Naive thymus-derived CD8-positive, alpha-beta T cell (primary cell): ENCODE results near the gene INSM1. TPM values are rescaled to one million over a fixed set of nuclear protein-coding genes. Genes with fewer than 3 reads are reported as not detected.

Experiments used
- ATAC-seq, 2 donors: fragments of 150-1000 bp; cut with Tn5 transposase in 1 of 2; sonication (Bioruptor Pico), chemical (Tn5 transposase) in 1 of 2; 1 replicate in 1 of 2; 2 replicates in 1 of 2; pipeline ENCODE4 v1.10.0; 2021; ENCODE audit warnings: mild to moderate bottlenecking in 2 of 2, moderate library complexity in 2 of 2
- POLR2A ChIA-PET: fragments of 350-600 bp; sonication (Branson Sonifier 250); formaldehyde crosslinking; loops from one replicate; lab custom pipeline; 2021; ENCODE audit warnings: antibody characterized with exemption; lab: Charles Lee
- DNase-seq, 10 donors: peaks; one replicate each; pipeline versions ENCODE4 v3.0.0 to v3.0.0-alpha.2; 2020 to 2022
- H3K27ac Mint-ChIP-seq, 10 donors: one replicate each; pipeline ENCODE4 v1.8.0; 2020 to 2022; ENCODE audit warnings: mild to moderate bottlenecking in 10 of 10, mixed read lengths in 10 of 10, moderate library complexity in 4 of 10, inconsistent platforms in 1 of 10
- H3K27me3 Mint-ChIP-seq, 5 donors: one replicate each; pipeline ENCODE4 v1.8.0; 2021 to 2022; ENCODE audit warnings: mixed read lengths in 5 of 5
- H3K36me3 Mint-ChIP-seq, 3 donors: one replicate each; pipeline ENCODE4 v1.8.0; 2020 to 2022; ENCODE audit warnings: mixed read lengths in 3 of 3, mild to moderate bottlenecking in 2 of 3, inconsistent platforms in 1 of 3
- H3K4me1 Mint-ChIP-seq, 4 donors: one replicate each; pipeline ENCODE4 v1.8.0; 2021 to 2022; ENCODE audit warnings: mixed read lengths in 4 of 4
- H3K4me3 Mint-ChIP-seq, 10 donors: one replicate each; pipeline ENCODE4 v1.8.0; 2020 to 2022; ENCODE audit warnings: mild to moderate bottlenecking in 10 of 10, mixed read lengths in 10 of 10, moderate library complexity in 6 of 10, inconsistent platforms in 1 of 10
- H3K9me3 Mint-ChIP-seq, 9 donors: one replicate each; pipeline ENCODE4 v1.8.0; 2020 to 2022; ENCODE audit warnings: mixed read lengths in 9 of 9, mild to moderate bottlenecking in 3 of 9, inconsistent platforms in 1 of 9, moderate library complexity in 1 of 9
- polyA plus RNA-seq, 3 donors: library from polyadenylated mRNA; unstranded; fragments of 300-500 nt; fragmentation: Illumina TruSeq; gene quantifications; one replicate each; pipeline ENCODE4 v1.2.3, GENCODE V29; 2021
- total RNA-seq, 8 experiments: library from RNA in 2 of 8; stranded (reverse) in 2 of 8; gene quantifications; one replicate each; pipeline ENCODE4 v1.2.3 and lab custom pipeline; 2021 to 2026

Gene INSM1
- total and polyA plus RNA-seq, 5 experiments from 2014 or later: not detected

DNA sequence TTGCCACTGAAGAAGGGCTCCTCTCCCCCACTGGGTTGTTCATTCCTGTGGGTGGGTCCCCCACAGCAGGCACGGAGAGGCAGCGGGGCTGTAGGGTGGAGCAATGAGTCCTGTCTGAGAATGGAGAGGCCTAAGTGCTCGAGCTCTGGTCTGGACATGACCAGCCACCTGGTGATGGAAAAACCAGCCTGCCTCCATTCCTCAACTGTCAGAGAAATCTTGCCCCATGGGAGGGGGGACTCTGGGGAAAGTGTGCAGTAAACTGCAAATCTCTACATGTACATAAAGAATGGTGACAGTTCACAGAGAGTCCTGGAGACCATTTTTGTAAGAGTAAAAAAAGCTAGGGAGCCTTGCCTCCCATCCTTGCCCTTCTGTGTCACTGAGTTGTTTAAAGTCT lies 34.1 kb downstream of the INSM1 start:
- H3K27ac Mint-ChIP-seq: no peak overlapping the region
- DNase-seq (no peak), ATAC-seq (no peak)
- POLR2A ChIA-PET: no interaction called here
- no peaks in the 10 kb centered on the region for H3K27me3 Mint-ChIP-seq
- no peaks in the 10 kb centered on the region for H3K9me3 Mint-ChIP-seq
- peaks cover 2 to 41% (median 4%) of the 10 kb centered on the region in 3 donors for H3K36me3 Mint-ChIP-seq
- no peak overlapping the region for H3K4me3 Mint-ChIP-seq
- H3K4me1 Mint-ChIP-seq: no peaks in the 10 kb centered on the region

GRCh38 chr20:20404633-20405032 lies 36.7 kb downstream of the INSM1 start:
- no peaks in the 10 kb centered on the region for H3K27me3 Mint-ChIP-seq
- POLR2A ChIA-PET: no interaction called here
- H3K36me3 Mint-ChIP-seq: peaks cover 0 to 38% (median 4%) of the 10 kb centered on the region in 3 donors
- no peak for ATAC-seq
- DNase-seq: no peak
- no peak overlapping the region for H3K4me3 Mint-ChIP-seq
- H3K4me1 Mint-ChIP-seq: no peaks in the 10 kb centered on the region
- H3K27ac Mint-ChIP-seq: peak overlapping the region in 2 of 10 donors; percentile 3 to 53
- H3K9me3 Mint-ChIP-seq: no peaks in the 10 kb centered on the region

GRCh38 chr20:20405623-20406022 lies 37.7 kb downstream of the INSM1 start:
- Mint-ChIP-seq H3K4me3 (no peak overlapping the region), H3K27me3 (no peaks in the 10 kb centered on the region), H3K27ac (peak overlapping the region in 3 of 10 donors; percentile 2 to 20 (median 11)), H3K4me1 (no peaks in the 10 kb centered on the region), H3K9me3 (no peaks in the 10 kb centered on the region), H3K36me3 (peaks cover 0 to 35% (median 4%) of the 10 kb centered on the region in 3 donors)
- ATAC-seq (no peak), DNase-seq (no peak)
- POLR2A ChIA-PET: no interaction called here

DNA sequence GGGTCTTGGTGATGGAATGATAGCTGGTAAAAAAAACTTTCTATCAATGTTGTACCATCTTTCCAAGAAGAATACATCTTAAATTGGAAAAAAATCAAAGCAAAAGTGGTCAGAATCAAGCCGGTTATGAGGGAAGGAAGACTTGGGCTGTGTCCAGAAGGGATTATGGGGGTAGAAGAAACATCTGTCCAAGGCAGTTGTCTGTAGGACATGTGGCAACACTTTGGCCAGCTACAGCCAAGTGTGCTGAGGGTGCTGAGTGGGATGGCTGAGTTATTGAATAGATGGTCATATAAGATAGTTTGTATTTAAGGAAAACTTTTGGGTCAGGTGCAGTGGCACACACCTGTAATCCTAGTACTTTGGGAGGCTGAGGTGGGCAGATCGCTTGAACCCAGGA lies 38.4 kb downstream of the INSM1 start:
- H3K27ac Mint-ChIP-seq: peak overlapping the region in 6 of 10 donors; percentile 0 to 82 (median 16)
- no peaks in the 10 kb centered on the region for H3K27me3 Mint-ChIP-seq
- no peak for ATAC-seq
- no peaks in the 10 kb centered on the region for H3K9me3 Mint-ChIP-seq
- DNase-seq: no peak
- no peak overlapping the region for H3K4me3 Mint-ChIP-seq
- POLR2A ChIA-PET: no interaction called here
- peaks cover 0 to 36% (median 4%) of the 10 kb centered on the region in 3 donors for H3K36me3 Mint-ChIP-seq
- H3K4me1 Mint-ChIP-seq: no peaks in the 10 kb centered on the region

DNA sequence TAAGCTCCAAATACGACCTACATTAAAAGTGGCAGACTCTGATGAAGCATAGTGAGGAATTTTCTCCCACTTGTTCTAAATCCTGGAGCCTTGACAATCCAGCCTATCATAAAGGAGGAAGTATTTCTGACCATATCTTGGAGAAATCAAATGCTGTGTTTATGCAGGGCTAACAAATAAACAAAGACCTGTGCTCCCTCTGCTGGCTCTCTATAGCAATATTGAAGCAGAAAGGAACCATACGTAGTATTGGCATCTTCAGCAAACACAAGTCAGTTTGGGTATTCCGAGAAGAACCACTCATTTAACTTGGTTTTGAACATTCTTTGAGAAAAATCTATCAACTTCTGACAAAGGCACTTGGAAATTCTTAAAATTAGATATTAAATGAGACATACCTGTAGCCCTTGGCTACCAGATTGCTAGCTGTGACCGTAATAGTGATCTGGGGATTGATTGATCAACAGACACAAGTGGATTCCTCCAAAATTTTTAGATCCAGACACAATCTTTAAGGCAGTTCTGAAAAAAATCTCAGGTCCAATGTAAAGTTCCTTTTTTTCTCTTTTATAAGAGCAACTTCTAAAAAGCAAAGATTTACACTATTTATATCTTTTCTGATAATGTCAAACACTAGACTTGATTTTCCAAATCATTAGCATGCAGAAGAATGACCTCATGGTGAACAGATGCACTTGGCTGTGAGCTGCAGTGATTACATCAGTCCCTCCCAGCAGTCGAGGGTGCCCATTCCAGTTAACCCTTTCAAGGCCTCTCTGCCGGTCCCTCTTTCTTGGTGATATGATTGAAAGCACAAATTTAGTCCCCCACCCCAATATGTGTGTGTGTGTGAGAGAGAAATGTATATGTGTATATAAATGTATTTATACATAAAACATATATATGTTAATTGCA lies 40.2 kb downstream of the INSM1 start:
- peaks cover 0 to 2% (median 0%) of the 10 kb centered on the region in 4 donors for H3K4me1 Mint-ChIP-seq
- H3K27ac Mint-ChIP-seq: no peak overlapping the region
- H3K9me3 Mint-ChIP-seq: no peaks in the 10 kb centered on the region
- no peak for ATAC-seq
- H3K36me3 Mint-ChIP-seq: peaks cover 0 to 48% (median 10%) of the 10 kb centered on the region in 3 donors
- no peaks in the 10 kb centered on the region for H3K27me3 Mint-ChIP-seq
- H3K4me3 Mint-ChIP-seq: no peak overlapping the region
- POLR2A ChIA-PET: no interaction called here
- no peak for DNase-seq

- peaks cover 0 to 51% (median 10%) of the 10 kb centered on the region in 3 donors for H3K36me3 Mint-ChIP-seq
- POLR2A ChIA-PET: no interaction called here
- no peak overlapping the region for H3K27ac Mint-ChIP-seq
- H3K27me3 Mint-ChIP-seq: no peaks in the 10 kb centered on the region
- no peak for ATAC-seq
- H3K4me1 Mint-ChIP-seq: peaks cover 0 to 2% (median 0%) of the 10 kb centered on the region in 4 donors
- no peaks in the 10 kb centered on the region for H3K9me3 Mint-ChIP-seq
- no peak overlapping the region for H3K4me3 Mint-ChIP-seq
- DNase-seq: no peak
These were observed 41.4 kb downstream of the INSM1 start for GRCh38 chr20:20409331-20409730.

DNA sequence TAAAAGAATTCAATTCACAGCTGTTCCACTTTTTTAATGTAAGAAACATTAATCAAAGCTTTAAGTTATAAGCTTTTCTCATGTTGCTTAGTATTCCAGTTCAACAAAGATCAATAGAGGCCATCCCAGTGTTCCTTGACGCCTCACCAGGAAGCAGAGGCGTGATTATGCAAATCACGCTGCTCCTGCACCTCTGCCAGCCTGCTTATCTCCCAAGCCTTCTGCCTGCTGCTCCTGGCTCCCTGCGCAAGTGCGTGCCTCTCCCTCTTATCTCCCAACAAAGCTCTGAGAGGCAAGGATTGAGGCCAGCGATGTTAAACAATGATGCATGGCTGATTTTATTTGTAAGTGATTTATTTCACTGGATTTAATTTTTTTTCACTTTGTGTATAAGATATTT lies 42.8 kb downstream of the INSM1 start:
- H3K4me1 Mint-ChIP-seq: peaks cover 0 to 2% (median 0%) of the 10 kb centered on the region in 4 donors

DNA sequence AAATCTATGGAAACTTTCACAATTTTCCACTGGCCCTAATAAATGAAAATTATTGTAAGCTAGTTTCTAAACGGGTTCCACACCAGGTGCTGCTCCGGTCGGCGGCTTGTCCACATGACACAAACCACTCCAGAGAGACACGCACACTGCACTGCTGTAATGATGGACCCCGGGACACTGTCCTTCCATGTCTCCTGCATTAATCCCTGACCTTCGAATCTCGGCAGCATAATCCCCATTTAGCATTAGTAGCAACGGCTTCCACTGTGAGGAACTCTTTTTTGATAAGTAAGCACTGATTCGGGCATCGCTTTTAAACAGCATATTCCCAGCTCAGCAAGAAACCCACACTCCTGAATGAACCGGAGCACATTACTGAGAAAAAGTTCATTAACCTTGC lies 43.5 kb downstream of the INSM1 start:
- DNase-seq (no peak), ATAC-seq (no peak)
- H3K27me3 Mint-ChIP-seq: no peaks in the 10 kb centered on the region
- H3K27ac Mint-ChIP-seq: no peak overlapping the region
- peaks cover 0 to 2% (median 0%) of the 10 kb centered on the region in 4 donors for H3K4me1 Mint-ChIP-seq
- POLR2A ChIA-PET: no interaction called here
- H3K36me3 Mint-ChIP-seq: peaks cover 0 to 43% (median 10%) of the 10 kb centered on the region in 3 donors
- no peak overlapping the region for H3K4me3 Mint-ChIP-seq
- H3K9me3 Mint-ChIP-seq: no peaks in the 10 kb centered on the region

More for the DNA sequence above, 42.8 kb downstream of the INSM1 start:
- H3K36me3 Mint-ChIP-seq: peaks cover 0 to 48% (median 10%) of the 10 kb centered on the region in 3 donors
- no peaks in the 10 kb centered on the region for H3K27me3 Mint-ChIP-seq
- DNase-seq (no peak), ATAC-seq (no peak)
- peak overlapping the region in 1 of 10 donors; percentile 66 for H3K27ac Mint-ChIP-seq
- H3K4me3 Mint-ChIP-seq: no peak overlapping the region
- POLR2A ChIA-PET: no interaction called here
- no peaks in the 10 kb centered on the region for H3K9me3 Mint-ChIP-seq

DNA sequence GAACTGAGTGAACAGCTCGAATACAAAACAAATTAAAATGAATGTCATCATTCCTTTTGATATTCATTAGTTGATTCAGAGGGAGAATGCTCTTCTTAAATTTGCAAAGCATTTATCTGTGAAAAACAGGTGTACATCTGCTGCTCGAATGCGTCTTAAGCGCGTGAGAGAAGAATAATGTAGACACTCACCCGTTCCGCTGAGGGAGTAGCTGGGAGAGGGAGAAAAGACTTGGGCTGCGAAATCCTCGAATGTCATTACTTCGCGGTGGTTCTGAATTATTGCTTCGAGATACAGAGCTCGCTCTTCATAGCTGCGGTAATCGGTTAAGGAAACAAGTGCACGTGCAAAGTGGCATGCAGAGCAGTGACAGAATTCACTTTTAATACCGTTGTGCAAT lies 43.9 kb downstream of the INSM1 start:
- Mint-ChIP-seq H3K4me1 (peaks cover 0 to 2% (median 0%) of the 10 kb centered on the region in 4 donors), H3K36me3 (peaks cover 0 to 41% (median 10%) of the 10 kb centered on the region in 3 donors), H3K4me3 (no peak overlapping the region), H3K27me3 (no peaks in the 10 kb centered on the region), H3K27ac (no peak overlapping the region), H3K9me3 (no peaks in the 10 kb centered on the region)
- ATAC-seq (no peak), DNase-seq (no peak)
- POLR2A ChIA-PET: no interaction called here

DNA sequence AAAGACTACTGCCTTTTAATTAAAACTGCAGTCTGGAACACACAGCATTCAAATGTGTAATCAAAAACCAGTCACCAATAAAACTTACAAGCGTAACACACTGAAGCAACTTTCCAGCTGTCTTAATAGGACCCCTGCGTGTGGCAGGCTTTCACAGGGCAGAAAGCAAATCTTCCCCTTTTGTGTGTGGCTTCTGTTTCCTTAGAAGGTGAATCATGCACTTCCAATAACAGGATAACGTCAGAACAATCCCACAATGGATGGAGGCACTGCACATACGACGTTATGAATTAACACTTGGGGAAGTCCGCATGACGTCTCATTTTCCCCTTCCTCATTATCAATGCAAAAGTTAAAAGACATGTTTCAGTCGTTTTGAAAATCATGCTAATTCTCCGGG lies 44.8 kb downstream of the INSM1 start:
- POLR2A ChIA-PET: no interaction called here
- Mint-ChIP-seq H3K27ac (peak overlapping the region in 1 of 10 donors; percentile 21), H3K4me1 (peaks cover 0 to 3% (median 1%) of the 10 kb centered on the region in 4 donors), H3K9me3 (no peaks in the 10 kb centered on the region), H3K27me3 (no peaks in the 10 kb centered on the region), H3K4me3 (no peak overlapping the region), H3K36me3 (peaks cover 4 to 36% (median 10%) of the 10 kb centered on the region in 3 donors)
- DNase-seq: no peak
- no peak for ATAC-seq

DNA sequence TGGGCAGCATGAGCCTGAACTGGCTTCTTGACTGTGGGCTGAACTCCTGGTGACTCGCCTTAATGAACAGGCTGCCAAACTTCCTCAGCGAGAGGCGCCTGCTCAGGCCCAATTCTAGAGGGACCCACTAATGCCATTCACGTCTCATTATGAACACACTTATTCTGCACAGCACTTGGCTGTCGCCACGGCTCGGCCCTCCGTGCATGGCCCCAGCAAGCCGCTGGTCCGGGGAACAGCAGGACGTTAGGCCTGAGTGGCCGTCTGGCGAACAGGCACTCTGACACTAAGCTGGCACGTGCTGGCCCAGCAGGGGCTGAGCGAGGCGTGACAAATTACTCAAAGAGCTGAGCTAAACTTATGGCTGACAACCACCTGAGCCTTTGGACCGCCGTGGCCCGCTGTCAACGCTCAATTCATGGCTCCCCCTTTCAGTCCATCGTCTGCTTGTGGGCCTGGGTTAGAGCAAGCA lies 45.9 kb downstream of the INSM1 start:
- ATAC-seq (no peak), DNase-seq (no peak)
- H3K36me3 Mint-ChIP-seq: peaks cover 4 to 39% (median 13%) of the 10 kb centered on the region in 3 donors
- POLR2A ChIA-PET: no interaction called here
- no peaks in the 10 kb centered on the region for H3K27me3 Mint-ChIP-seq
- peaks cover 0 to 10% (median 7%) of the 10 kb centered on the region in 4 donors for H3K4me1 Mint-ChIP-seq
- no peak overlapping the region for H3K4me3 Mint-ChIP-seq
- no peak overlapping the region for H3K27ac Mint-ChIP-seq
- H3K9me3 Mint-ChIP-seq: no peaks in the 10 kb centered on the region

DNA sequence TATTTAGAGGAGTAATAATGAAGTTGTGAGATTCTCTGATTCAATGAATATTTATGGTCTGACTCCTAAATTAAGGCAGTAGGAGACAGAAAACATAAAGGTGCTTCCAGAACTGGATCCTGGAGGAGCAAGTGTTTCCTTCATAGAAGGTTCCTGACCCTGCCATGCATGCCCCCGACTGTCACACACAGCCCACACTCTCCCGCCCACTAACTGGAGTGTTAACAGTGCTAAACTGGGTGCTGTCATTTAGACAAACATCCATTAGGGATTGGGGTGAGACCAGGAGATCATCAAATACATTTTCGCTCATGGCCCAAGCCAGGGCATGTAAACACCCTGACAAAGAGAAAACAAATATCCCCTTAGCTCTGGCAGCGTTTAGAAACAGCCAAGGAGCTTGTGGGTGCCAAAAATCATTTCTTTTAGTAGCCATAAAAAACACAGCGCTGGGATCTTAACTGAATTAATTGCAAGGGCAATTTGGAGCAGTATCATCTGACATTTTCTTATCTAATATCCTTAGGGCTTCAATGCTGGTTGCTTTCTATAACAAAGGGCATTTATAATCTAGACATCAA lies 46.8 kb downstream of the INSM1 start:
- peaks cover 0 to 11% (median 9%) of the 10 kb centered on the region in 4 donors for H3K4me1 Mint-ChIP-seq
- H3K36me3 Mint-ChIP-seq: peaks cover 4 to 39% (median 13%) of the 10 kb centered on the region in 3 donors
- no peak overlapping the region for H3K27ac Mint-ChIP-seq
- no peak for ATAC-seq
- no peak overlapping the region for H3K4me3 Mint-ChIP-seq
- H3K9me3 Mint-ChIP-seq: no peaks in the 10 kb centered on the region
- no peak for DNase-seq
- no peaks in the 10 kb centered on the region for H3K27me3 Mint-ChIP-seq
- POLR2A ChIA-PET: no interaction called here

DNA sequence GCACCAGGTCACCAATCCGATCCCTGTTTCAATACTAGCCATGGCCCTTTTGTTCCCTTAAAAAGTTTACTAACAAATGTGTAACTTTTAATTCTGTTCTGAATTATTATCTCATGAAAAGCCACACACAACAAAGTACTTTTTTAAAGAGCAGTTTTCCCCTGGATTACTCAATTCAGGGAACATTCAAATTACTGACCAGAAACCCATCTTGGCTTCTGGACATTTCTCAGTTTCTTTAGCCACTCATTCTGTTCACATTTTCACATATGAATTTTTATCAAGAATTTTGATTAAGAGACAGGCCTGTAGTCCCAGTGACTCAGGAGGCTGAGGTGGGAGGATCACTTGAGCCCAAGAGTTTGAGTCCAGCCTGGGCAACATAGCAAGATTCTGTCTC lies 47.4 kb downstream of the INSM1 start:
- Mint-ChIP-seq H3K27me3 (no peaks in the 10 kb centered on the region), H3K27ac (no peak overlapping the region), H3K9me3 (no peaks in the 10 kb centered on the region), H3K4me1 (peaks cover 0 to 16% (median 11%) of the 10 kb centered on the region in 4 donors), H3K36me3 (peaks cover 4 to 42% (median 13%) of the 10 kb centered on the region in 3 donors), H3K4me3 (no peak overlapping the region)
- POLR2A ChIA-PET: no interaction called here
- DNase-seq (no peak), ATAC-seq (no peak)
